GM18867 (cell line): ENCODE measurements around the gene OR2C3.
"Not testable (repeated sequence)": the region's sequence is repeated elsewhere in the genome, so short reads cannot be mapped to it uniquely, and the experiment has no call there.

Experiments used
- ATAC-seq: cut with Tn5 transposase; IDR thresholded peaks from one replicate; pipeline ENCODE4 v1.9.1; 2021; ENCODE audit warnings: mild to moderate bottlenecking, moderate library complexity; ENCODE audit not compliant: unreplicated experiment

OR2C3 gene

DNA sequence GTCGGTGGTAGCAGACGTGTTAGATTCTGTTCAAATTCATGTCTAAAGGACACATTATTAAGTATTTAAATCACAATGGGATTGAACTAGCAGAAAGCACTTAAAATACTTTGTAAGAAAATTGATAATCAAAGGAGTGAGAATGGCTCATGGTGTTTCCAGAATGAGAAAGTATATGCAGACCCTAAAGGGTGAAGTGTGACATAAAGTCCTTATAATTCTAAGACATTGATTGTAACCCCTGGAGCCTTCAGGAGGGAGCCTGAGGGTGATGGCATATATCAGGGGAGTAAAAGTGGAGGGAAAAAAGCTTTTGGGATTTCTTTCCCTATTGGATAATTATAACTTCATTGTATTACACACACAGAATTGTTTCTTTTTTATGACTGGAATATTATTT is at the start of gene OR2C3:
OR2C3 (minus strand) TSS at position 101 of the 400 bp plus-strand sequence. CDS start 3,929 bp downstream, outside the sequence.
- ATAC-seq = no peak

DNA sequence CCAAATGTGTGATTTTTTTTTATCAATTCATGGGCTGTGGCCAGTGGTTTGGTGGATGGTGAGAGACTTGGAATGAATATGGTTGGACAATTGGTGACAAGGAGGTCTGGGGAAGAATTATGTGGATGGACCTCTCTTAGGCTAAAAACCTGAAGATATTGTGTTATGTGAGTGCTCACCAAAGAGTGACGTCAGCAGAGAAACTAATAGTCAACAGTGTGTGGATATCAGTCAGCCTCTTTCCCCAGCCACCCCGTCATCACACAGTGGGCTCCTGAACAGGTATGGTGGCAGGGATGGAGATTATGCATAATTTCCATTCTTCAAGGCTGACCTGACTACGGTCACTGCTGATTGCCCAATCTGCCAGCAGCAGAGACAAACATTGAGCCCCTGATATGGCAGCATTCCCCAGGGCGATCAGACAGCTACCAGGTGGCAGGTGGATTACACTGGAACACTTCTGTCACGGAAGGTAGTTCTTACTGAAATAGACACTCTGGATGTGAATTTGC is 42.8 kb upstream of the OR2C3 start:
- no peak for ATAC-seq

DNA sequence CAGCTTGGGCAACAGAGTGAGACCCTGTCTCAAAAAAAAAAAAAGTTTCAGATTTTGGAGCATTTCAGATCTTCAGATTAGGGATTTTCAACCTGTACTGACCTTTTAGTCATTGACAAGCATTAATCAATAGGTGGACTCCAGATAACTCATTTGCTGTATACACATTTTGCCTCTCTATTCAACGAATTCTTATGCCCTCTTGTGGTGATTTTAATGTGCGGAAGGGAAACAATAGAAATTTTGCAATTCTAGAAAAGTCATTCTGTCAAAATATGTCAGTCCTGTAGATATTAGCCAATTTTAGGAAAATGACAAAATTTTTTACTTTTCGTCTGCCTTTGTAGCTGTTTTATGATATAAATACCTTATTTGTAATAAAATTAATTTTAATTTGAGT is 40.3 kb upstream of the OR2C3 start:
- peak; percentile 59 for ATAC-seq

DNA sequence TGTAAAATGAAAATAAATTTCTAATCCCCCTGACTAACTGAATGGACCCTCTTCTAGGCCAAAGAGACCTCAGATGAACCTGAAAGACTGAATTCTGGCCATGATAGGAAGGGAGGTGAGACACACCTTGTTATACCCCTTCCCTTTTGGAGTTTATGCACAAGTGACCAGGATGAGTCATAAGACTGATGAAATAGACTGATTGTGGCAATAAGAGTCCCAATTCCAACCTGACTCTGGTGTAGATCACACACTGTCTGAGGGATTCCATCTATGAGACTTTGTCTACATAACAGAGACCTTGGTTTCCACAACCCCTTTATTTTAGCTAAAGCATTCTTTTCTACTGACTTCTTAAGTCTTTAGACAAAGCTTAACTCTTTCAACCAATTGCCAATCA is 38.4 kb upstream of the OR2C3 start:
- ATAC-seq = no peak

DNA sequence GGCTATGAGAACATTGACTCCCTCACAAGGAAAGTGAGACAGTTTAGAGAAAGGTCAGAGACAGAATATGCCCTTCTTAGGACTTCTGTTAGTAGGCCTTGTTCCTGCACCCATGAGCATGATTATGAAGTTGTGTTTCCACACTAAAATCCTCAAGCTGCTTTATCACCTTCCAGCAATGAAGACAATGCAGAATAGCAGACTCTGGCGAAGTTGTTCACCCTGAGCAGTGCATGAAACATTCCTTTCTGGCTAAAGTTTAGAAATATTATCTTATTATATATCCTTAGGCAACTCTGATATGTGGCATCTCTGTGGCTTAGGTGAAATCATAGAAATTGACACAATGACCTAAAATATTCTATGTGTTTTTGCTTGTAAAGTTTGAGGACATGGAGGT is 38.0 kb upstream of the OR2C3 start:
- no peak for ATAC-seq

DNA sequence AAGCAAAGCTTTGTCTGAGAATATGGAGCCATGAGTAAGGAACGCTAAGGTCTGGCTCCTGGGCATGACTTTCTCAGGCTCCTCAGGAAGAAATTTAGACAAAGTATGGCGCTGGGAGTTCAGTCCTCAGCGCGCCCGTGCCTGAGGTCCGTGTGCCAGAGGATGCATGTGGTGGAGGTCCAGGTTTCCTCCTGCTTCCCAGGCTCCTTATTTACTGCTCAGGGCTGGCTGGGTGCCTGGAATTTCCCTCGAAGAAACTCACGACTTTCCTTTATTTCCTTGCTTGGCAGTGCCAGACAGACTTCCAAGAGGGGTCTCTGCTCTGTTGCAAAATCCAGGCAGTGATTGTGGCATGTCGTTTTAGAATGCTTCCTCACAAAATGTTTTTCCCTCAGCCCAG is 26.0 kb upstream of the OR2C3 start:
- ATAC-seq = no peak

DNA sequence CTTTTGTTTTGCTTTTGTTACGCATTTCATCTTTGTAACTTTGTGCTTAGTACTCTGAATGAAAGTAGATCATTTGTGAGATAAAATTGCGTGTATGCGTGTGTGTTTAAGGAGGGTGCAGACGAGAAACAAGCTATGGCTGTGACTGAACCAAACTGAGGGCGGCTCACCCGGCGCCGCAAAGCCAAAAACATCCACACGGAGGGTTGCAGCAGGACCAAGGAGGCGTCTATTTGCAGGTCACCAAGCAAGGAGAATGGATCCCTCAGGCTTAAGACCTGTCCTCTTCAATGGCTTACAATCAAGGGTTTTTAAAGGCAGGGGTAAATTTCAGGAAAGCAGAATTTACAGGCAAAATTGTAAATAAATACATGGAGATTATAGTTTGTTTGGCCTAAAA is 25.5 kb upstream of the OR2C3 start:
- no peak for ATAC-seq

DNA sequence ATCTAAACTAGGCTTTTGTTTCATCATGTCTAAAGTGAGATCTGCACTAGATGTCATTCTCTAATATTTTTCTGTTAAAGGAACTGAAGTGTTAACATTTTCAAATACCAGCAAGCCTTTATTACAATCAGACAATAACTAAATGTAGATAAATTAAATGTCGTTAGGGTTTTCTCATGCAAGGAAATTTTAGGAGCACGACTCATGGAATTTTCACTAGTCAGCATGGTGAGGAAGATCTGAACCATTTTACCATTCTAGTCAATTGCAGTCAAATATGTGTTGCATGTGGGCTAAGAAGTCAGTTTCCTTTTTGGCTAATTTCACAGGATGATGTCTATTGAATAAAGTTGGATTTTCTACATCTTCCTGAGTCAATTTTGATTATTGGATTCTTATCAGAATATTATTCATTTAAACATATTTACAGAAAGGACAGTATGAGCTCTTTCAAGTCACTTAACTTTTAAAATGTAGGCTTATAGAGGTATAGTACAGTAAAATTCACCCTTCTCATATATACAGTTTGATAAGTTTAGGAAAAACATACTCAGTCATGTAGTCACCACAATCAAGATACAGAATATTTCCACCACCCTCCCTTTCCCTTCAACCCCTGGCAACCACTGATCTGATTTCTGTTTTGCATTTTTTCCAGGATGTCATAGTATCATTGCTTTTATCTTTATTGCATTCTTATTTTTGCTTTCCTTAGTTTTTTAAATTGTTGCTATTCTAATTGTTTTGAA is 21.9 kb upstream of the OR2C3 start:
- ATAC-seq = no peak

DNA sequence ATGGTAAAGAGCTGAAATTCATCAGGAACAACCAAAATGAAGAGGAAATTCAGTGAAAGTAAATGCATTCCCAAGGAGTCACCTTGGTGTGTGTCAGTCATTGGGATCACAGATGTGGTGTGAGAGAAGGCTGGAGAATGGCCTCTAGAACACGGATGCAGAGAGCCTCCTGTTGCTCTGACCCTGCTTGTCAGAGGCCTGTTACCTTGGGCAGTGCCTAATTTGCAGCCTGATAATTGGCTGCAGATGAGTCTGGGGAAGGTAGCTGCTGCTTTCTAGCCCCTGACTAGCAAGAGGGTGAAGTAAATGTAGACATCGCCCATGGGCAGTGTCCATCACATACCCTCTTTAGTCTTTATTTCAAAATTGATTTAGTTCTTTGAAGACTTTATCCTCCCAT is 16.0 kb upstream of the OR2C3 start:
- ATAC-seq = no peak

DNA sequence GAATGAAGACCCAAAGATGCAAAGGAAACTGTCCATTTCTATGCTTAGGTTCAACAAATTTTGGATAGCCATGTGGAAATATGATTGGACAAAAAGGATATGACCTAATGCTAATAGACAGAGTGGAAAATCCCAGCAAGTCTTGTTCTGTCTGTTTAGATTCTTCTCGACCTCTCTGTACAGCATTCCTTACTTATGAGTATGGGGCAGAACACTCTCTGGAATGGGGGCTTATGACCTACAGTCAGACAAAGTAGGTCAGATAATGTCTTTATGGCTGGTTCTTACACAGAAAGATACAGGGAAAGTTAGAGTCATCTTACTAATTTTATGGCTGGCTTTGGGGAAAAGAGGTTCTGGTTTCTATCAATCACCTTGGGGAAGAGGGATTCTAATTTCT is 15.5 kb upstream of the OR2C3 start:
- ATAC-seq = no peak

DNA sequence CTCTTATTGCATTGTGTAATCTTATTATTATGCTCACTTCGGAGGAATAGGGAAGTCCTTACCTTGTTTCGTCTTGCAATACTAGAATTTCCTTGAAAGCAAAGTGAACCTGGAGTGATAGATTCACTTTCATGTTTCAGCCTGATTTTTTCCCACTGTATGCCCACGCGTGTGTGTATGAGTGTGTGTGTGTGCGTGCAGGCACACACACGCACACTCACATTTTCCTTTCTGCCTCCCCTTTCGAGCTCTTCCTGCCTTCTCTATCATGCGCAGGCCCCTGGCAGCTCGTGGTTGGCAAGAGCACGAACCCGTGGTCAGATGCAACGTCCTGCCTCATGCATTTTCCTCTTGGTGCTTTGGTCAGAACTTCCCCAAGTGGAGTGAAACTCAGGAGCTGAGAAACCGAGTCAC is 12.5 kb upstream of the OR2C3 start, which contains the start of gene GCSAML:
GCSAML (plus strand) TSS at position 366 of the 414 bp plus-strand sequence. CDS start 58 bp downstream, outside the sequence.
- no peak for ATAC-seq

DNA sequence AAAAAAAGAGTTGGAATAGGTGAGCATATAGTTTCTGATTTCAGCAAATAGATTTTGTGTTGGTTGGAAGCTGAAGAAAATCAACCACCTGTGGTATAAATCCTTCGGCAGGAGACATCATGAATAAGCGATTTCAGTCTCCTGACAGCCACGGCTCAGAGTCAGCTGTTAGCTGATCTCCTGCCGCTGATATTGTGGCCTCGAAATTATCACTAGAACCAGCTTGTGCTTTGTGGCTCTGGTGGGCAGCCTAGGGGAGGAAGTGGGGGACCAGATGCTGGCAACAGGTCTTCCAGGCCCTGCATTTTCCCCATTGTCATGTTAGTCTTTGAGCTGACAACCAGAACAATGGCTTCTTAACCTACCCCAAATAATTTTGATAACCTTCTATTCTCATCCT is 11.9 kb upstream of the OR2C3 start:
- no peak for ATAC-seq

DNA sequence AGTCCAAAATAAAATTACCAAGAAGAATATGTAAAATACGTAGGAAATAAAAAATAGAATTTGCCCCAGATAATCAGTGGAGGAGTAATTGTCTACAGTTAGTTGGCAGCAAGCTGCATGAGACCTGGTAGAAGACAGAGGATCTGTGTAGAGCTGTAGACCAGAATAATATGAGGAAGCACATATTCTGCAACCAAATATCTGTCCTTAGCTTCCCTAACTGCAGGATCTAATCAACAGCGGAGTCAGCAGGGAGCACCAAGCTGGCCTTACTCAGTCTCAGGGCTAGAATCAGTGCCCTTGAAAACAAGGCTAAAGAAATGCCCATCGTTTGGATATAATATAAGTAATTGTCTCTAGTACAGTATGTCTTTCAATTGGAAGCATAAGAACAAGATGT is 6.6 kb upstream of the OR2C3 start:
- ATAC-seq = no peak

DNA sequence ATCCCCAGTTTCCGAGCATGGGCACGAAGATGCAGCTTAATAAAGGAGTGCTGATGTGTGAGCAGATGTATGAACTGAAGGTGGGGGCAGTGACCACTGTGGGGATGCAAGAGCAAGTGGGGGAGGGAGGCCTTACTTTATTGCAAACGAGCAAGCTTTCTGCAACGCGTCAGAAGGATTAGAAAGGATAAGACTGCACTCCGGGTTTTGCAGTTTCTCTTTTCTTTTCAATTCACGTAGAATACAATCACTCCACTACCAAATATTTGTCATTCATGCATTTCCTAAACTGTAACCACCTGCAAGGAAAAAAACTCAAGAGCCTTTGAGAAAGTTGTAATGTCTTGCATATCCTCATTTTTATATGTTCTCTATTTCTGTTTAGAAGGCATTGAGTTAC is 4.3 kb upstream of the OR2C3 start:
- no peak for ATAC-seq

DNA sequence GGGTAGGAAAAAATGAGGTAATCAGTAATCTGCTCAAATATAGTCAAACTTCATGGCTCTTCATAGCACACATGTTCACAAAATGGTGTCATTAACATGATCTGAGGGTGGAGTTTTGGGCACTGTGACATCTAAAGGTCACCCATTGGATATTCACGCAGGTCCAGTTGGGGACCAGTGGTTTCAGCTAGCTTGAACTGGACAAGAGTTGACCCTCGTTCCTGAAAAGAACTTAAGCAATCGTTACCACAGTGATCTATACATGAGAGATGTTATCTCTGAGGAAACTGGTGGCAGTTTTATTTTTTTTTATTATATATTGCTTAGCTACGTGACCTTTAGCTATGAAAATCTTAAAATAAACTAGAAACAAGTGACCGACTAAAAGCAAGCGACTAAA is 3.0 kb upstream of the OR2C3 start:
- ATAC-seq = no peak

DNA sequence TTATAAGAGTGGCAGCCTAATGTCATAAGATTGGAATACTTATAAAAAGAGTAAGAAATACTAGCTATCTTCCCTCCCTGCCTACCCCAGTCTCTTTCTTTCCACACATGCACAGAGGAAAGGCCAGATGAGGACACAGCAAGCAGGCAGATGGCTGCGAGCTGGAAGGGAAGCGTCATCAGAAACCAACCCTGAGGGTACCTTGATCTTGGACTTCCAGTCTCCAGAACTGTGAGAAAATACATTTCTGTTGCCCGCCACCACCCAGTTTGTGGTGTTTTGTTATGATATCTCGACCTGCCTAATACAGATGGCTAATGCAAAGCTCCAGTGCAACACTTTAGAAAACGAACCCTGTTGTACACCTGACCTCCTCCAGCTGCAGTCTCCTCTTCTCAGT is 2.3 kb upstream of the OR2C3 start:
- no peak for ATAC-seq

DNA sequence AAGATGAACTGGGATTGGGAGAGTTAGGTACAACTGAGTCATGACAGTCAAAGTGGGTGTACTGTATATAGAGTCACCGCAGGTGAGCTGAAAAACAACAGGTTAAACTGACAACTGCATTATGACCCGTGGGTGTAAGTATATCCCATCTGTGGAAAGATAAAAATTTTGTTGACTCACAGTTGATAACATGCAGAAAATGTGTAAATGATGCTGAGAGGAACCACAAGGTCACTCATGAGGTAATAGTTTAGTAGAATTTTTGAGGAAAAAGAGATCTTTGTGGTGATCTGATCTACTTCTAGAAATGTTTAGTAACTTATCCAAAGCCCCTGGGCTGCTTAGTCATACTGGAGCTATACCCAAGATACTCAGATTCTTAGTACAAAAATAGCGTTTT is 838 bp downstream of the OR2C3 start:
- no peak for ATAC-seq

DNA sequence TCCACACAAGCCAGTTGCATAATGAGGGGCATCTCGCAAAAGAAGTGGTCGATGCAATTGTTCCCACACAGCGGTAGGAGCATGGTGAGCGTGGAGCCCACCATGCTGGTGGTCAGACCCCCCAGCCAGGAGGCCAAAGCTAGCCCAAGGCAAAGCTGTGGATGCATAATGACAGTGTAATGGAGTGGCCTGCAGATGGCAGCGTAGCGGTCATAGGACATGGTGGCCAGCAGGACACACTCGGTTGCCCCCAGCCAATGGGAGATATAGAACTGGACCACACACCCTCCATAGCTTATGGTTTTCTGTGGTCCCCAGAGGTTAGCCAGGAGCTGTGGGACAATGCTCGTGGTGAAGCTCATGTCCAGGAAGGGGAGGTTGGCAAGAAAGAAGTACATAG is 4.3 kb downstream of the OR2C3 start:
- ATAC-seq = no peak

DNA sequence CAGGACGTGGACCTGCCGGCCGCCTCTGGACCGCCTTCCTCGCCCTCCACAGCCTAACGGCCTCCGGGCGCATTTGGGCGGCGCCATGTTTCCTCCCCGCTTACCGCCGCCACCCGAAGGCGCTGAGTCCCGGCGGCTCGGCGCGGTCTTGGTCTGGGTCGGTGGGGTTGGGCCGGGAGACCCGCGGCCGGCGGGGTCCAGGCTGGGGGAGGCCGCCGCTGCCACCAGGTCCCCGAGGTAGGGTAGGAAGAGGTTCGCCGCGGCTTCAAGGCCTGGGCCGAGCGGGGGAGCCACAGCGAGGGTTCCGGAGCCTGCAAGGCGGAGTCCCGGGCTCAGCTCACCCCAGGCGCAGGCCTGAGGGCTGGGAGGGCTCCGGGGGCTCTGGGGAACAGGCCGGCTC is 5.5 kb downstream of the OR2C3 start:
- ATAC-seq = no peak

DNA sequence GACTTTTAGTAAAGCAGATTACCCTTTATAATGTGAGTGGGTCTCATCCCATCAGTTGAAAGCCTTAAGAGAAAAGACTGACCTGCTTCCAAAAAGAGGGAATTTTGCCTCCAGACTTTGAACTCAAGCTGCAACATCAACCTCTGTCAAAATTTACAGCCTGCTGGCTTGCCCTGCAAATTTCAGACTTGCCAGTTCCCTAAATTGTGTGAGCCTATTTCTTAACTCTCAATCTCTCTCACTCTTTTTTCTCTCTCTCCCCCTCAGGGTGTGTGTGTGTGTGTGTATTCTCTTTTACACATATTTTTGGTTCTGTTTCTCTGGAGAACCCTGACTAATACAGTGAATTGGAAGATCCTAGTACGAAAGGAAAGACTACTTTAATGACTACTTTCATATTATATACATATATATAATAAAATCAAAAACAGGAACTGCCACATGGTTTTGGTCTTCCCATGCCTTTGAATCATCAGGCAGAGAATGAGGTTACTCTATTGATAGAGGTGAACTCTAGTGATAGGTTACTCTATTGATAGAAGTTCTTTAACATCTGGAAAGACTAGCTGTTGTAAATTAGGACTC is 6.4 kb downstream of the OR2C3 start:
- ATAC-seq = no peak

DNA sequence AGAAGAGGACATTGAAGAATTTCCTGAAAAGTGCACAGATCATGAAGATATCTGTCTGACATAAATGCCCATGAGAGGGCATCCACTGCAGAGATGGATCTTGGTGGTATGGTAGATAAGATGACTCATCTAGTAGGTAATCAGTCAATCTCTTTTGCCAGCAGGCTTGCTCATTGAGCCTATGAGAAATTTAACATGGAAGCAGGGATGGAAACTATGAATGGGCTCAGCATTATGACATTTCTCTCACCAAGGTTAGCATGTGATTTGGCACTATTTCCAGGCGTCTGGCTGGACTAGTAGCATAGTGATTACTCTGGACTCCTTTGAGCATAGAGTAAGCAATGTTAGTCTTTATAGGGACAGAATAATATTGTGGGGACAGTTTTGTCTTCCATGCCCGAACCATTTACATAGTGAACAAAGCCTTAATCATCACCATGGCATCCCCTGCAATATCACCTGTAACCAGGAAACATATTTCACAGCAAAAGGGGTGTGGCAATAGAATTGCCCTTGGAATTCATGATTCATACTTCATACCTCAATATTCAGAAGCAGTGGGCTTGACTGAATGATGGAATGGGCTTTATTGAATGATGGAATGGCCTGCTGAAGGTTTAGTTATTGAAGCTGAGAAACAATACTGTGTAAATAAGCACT is 7.3 kb downstream of the OR2C3 start:
- no peak for ATAC-seq

DNA sequence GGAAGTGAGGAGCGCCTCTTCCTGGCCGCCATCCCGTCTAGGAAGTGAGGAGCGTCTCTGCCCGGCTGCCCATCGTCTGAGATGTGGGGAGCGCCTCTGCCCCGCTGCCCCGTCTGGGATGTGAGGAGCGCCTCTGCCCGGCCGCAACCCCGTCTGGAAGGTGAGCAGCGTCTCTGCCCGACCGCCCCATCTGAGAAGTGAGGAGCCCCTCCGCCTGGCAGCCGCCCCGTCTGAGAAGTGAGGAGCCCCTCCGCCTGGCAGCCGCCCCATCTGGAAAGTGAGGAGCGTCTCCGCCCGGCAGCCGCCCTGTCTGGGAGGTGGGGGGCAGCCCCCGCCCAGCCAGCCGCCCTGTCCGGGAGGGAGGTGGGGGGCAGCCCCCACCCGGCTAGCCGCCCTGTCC is 14.4 kb downstream of the OR2C3 start:
- ATAC-seq = not testable (repeated sequence)
